Measurements from ENCODE around the gene AMPD2.
A peak's percentile ranks its signal among the peaks of the same experiment; 100 is the strongest.

The AMPD2 gene

GRCh38 chr1:109613361-109614147 is 6.1 kb upstream of the AMPD2 start:
- no peak for DNase-seq (ENCODE audit: low read depth, low spot score)
- H3K4me3 ChIP-seq (ENCODE audit: low read length) = no peak overlapping the region

GRCh38 chr1:109615879-109616278 is 3.8 kb upstream of the AMPD2 start:
- DNase-seq (ENCODE audit: low read depth, low spot score) = no peak
- no peak overlapping the region for H3K4me3 ChIP-seq (ENCODE audit: low read length)

DNA sequence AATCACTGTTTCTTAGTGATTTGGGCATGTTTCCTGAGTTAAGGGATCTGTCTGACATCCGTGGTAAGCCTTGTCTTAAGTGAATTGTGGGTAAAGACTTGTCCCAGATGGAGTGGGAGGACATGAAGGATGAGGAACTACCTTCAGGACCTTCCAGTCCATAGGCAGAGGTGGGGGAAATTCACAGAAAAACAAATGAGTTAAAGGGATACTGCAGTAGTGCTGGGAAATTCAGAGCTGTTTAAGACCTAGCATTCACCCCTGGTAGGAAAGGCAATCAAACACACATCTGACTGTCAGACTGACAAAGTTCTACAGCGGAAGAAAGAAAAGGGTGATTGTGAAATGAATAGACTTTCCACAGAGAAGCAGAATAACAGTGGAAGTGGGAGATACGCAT is 3.2 kb upstream of the AMPD2 start:
- DNase-seq (ENCODE audit: low read depth, low spot score) = no peak
- no peak overlapping the region for H3K4me3 ChIP-seq (ENCODE audit: low read length)

DNA sequence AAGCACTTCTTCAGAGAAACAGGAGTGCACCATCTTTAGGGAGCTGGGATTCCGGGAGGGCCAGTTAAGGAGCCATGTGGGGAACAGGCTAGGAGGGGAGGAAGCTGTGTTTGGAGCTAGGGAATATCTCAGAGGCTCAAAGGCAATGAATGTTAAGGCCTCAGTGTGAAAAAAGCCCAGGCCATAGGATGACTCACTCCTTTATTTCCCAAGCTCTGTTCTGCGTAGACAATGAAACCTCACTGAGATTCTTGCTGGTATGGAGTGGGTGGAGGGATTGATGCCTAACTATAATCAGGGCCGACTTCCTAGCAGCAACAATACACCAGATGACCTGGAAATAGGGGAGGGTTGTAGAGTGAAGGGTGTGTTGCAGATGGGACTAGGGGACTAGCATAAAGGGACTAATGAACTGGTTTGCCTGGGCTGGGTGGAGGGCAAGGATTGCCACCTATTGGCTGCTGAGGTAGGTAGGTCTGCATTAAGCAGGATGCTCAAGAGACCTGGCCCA is 2.3 kb upstream of the AMPD2 start:
- no peak for DNase-seq (ENCODE audit: low read depth, low spot score)
- H3K4me3 ChIP-seq (ENCODE audit: low read length) = no peak overlapping the region

- DNase-seq (ENCODE audit: low read depth, low spot score) = no peak
- peak overlapping the region; percentile 95 for H3K4me3 ChIP-seq (ENCODE audit: low read length)
These were observed 719 bp upstream of the AMPD2 start for GRCh38 chr1:109618661-109619575.

GRCh38 chr1:109620401-109620791 is 759 bp downstream of the AMPD2 start:
- no peak for DNase-seq (ENCODE audit: low read depth, low spot score)
- H3K4me3 ChIP-seq (ENCODE audit: low read length) = peak overlapping the region; percentile 95

DNA sequence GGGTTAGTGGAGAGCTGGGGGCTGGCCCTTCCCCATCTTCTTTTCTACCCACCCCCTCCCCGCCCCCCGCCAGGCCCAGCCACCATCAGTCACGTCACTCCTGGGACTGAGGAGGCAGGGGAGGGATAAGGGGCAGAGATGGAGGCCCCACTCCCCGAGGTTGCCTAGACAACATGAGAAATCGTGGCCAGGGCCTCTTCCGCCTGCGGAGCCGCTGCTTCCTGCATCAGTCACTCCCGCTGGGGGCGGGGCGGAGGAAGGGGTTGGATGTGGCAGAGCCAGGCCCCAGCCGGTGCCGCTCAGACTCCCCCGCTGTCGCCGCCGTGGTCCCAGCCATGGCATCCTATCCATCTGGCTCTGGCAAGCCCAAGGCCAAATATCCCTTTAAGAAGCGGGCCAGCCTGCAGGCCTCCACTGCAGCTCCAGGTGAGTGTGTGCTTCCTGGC is 1.2 kb downstream of the AMPD2 start:
- peak; percentile 95 for DNase-seq (ENCODE audit: low read depth, low spot score)
- H3K4me3 ChIP-seq (ENCODE audit: low read length) = peak overlapping the region; percentile 95

- DNase-seq (ENCODE audit: low read depth, low spot score) = no peak
- H3K4me3 ChIP-seq (ENCODE audit: low read length) = peak overlapping the region; percentile 95
These were observed 1.9 kb downstream of the AMPD2 start for GRCh38 chr1:109621379-109622136.

GRCh38 chr1:109622137-109622892 is 2.7 kb downstream of the AMPD2 start:
- no peak for DNase-seq (ENCODE audit: low read depth, low spot score)
- peak overlapping the region; percentile 95 for H3K4me3 ChIP-seq (ENCODE audit: low read length)

DNA sequence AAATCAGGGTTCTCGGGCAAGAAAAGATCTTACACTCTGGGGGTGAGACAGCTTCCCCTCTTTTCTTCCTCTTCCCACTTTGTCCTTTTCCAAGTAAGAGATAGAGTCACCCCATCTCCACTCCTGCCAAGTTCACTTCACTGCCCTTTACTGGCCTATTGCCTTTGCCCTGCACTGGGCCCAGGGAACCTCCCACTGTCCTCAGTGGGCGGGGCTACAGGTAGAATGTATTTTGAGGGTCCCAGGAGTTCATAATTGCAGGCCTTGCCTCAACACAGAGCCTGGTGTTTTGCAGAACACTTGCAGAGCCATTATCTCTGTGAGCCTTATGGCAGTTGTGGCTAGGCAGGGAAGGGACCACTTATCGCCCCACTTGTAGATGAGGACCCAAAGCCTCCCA is 3.3 kb downstream of the AMPD2 start:
- no peak for DNase-seq (ENCODE audit: low read depth, low spot score)
- H3K4me3 ChIP-seq (ENCODE audit: low read length) = no peak overlapping the region

DNA sequence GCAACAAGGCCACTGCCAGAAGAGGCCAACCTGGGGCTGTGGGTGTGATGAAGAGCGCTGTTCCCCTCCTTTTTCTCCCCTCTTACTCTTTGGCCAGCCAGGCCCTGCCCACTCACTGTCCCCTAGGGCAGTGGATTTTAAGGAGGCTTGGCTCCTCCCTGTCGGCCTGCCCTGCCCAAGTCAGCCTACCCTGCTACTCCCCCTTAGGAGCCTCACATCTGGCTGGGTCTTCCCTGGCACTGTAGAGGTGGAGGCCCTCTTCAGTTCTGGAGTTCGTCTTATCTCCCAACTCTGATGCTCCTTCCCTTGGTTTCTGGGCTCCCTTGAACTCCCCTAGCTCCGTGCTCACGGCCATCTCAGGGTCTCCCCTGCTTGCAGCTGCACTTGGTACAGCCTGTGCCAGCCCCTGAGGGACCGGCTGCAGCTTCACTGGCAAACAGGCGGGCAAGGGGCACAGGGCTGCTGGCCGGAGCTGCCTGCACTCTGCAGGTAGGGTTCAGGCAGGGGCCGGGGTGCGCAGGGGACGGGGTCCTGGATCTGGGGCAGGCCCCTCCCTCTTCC is 4.0 kb downstream of the AMPD2 start:
- DNase-seq (ENCODE audit: low read depth, low spot score) = no peak
- no peak overlapping the region for H3K4me3 ChIP-seq (ENCODE audit: low read length)

GRCh38 chr1:109624201-109625010 is 4.8 kb downstream of the AMPD2 start:
- no peak for DNase-seq (ENCODE audit: low read depth, low spot score)
- H3K4me3 ChIP-seq (ENCODE audit: low read length) = no peak overlapping the region; the same call in 1 of the 2 replicates

- no peak for DNase-seq (ENCODE audit: low read depth, low spot score)
- no peak overlapping the region for H3K4me3 ChIP-seq (ENCODE audit: low read length)
These were observed 5.5 kb downstream of the AMPD2 start for GRCh38 chr1:109625176-109625575.

DNA sequence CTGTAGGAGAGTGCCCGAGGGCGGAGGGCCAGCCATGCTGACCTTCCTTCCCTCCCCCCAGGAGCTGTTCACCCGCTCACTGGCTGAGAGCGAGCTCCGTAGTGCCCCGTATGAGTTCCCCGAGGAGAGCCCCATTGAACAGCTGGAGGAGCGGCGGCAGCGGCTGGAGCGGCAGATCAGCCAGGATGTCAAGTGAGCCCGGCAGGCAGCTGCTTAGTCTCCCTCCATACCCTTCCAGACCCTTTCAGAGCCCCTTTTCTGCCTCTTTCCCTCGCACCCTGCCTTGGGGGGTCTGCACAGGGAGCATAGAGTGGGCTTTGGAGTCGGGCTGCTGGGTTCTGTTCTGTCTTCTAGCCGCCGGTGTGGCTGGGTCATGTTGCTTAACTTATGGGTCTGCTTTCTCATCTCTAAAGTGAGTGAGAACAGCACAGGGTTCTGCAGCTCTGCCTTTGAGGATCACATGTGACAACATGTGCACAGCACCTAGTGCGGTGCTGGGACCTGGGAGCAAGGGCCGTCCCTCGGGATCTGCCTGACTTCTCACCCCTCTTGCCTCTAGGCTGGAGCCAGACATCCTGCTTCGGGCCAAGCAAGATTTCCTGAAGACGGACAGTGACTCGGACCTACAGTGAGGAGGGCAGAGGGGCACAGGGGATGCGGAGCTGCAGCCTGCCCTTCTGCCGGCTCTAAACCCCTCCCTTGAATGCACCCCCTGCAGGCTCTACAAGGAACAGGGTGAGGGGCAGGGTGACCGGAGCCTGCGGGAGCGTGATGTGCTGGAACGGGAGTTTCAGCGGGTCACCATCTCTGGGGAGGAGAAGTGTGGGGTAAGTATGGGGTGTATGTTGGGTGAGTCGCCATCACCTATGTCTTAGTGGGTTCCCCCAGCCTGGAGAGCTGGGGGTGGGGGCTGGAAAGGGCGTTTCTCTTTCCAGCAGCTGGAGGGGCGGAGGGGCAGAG is 6.2 kb downstream of the AMPD2 start:
- DNase-seq (ENCODE audit: low read depth, low spot score) = no peak
- H3K4me3 ChIP-seq (ENCODE audit: low read length) = no peak overlapping the region

- H3K4me3 ChIP-seq (ENCODE audit: low read length) = no peak overlapping the region
- DNase-seq (ENCODE audit: low read depth, low spot score) = no peak
These were observed 7.2 kb downstream of the AMPD2 start for GRCh38 chr1:109626682-109627408.

All from Jurkat, Clone E6-1 (cell line).